Bone marrow (tissue), 2 donors: ENCODE data around the gene IDS.
"Not testable (repeated sequence)": the region's sequence is repeated elsewhere in the genome, so short reads cannot be mapped to it uniquely, and the experiment has no call there.

ENCODE experiments used
- DNase-seq, 2 donors: peaks; one replicate each; lab custom pipeline; 2025; lab: John Stamatoyannopoulos, UW

IDS gene, protein sequence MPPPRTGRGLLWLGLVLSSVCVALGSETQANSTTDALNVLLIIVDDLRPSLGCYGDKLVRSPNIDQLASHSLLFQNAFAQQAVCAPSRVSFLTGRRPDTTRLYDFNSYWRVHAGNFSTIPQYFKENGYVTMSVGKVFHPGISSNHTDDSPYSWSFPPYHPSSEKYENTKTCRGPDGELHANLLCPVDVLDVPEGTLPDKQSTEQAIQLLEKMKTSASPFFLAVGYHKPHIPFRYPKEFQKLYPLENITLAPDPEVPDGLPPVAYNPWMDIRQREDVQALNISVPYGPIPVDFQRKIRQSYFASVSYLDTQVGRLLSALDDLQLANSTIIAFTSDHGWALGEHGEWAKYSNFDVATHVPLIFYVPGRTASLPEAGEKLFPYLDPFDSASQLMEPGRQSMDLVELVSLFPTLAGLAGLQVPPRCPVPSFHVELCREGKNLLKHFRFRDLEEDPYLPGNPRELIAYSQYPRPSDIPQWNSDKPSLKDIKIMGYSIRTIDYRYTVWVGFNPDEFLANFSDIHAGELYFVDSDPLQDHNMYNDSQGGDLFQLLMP

DNA sequence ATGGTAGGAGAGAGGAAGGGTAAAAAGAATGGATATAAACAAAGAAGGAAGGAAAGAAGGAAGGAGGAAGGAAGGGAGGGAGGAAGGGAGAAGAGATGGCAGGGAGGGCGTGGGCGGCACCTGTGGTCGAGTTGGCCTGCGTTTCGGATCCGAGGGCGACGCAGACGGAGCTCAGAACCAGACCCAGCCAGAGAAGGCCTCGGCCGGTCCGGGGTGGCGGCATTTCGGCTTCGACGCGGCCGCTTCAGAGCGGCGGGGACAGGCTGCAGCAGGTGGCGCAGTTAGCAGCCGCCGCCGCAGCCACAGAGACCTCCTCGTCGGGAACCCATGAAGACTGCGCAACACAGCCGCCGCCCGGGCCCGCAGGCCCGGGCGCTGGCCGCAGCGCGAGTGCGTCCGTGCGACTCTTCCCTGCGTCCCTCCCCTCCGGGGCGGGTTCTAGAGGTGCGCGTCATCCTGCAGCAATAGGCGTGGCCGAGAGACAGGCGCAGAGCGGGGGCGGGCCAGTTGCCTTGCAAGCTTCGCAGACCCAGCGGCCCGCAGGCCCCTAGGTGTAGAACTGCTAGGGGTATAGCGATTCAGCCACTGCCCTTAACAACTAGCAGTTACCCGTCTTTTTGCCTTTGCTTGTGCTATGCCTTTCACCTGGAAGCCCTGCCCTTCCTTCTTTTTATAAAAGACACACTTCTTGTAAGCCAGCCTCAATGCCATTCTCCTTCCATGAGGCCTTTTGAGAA is at the start of gene IDS:
Gene IDS (minus strand): TSS at position 392 of the 737 bp plus-strand sequence. CDS start 169 bp downstream, at position 223.
- peak; percentile 36 to 53 for DNase-seq

DNA sequence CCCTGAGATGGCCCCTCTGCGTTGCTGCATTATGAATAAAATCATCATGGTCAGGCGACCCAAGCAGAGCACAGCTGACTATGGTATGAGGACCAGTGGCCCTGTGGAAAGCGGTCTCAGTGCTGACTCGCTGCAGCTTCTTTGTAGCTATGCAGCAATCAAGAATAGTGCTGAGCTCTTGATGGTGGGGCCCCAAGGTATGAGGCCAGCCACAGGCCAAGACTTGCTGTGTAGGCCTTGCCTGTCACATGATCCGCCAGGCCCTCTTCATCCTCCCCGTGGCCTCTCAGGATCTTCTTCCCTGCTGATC is 46.8 kb upstream of the IDS start:
- DNase-seq, result not testable (repeated sequence)

DNA sequence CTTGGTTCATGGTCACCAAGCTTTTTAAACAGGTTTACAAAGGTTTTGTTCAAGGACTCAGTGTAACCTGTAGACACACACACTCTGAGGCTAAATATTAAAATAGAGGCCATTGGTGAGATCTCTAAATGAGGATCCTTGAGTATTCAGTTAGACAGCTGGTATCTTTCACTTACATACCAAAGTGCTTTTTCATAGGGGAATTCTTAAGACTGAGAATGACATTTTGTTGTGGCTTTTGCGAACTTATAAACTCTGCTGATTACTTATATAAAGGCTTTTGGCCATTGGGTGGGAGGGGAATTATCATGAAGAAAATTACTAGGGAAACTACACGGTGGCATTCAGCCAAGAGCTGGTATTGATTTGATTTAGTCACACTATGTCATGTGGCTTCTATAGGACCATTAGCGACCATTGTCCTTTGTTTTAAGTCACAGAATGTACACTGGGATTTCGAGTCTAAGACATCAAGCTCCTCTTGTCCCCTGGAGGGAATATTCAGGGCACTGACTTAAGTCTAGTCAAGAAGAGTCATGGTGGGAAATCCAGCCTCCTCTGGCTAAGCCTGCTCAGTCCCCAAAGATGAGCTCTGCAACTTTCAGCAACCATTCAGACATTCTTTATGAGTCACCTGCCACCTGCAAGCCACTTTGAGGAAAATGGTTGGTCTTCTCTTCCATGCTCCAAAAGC is 46.3 kb upstream of the IDS start:
- not testable (repeated sequence) for DNase-seq

DNA sequence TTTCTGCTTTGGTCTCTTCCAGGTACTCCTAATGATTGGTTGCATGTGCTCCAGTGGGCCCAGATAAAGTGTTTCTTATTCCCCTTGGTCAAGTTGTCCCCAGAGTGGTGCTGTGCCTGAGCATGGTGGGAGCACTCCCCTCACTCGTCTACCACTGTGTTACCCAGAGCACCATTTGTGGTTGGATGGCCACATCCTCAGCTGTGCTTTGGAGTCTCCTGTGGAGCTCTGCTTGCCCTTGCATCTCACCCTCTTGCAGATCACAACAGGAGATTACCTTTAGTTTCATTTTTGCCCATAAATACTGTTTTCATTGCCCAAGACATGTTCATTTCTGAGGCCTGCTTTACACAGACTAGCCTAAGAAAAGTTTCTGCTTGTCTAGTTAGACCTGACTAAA is 45.3 kb upstream of the IDS start:
- DNase-seq, result not testable (repeated sequence)

DNA sequence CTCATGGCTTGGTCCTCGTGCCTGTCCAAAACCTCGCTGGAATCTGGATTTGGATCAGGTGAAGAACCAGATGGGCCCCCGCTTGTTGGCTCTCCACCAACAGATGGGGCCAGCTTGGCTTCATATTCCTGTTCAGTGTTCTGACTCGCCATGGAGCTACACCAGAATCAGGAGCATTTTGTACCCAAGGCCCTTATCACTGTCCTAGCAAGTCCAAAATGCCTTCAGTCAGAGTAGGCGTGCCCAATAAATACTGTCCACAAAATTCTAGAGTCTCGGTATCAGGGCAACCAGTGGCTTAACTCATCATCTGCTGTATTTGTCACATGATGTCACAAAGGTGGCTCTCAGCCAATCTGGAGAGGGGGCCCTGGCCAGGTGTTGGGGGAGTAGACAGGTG is 44.6 kb upstream of the IDS start, which contains the start of gene HSFX3:
Gene HSFX3 (minus strand): TSS at position 224 of the 400 bp plus-strand sequence. CDS start 72 bp downstream, at position 152.
- DNase-seq, result not testable (repeated sequence)

DNA sequence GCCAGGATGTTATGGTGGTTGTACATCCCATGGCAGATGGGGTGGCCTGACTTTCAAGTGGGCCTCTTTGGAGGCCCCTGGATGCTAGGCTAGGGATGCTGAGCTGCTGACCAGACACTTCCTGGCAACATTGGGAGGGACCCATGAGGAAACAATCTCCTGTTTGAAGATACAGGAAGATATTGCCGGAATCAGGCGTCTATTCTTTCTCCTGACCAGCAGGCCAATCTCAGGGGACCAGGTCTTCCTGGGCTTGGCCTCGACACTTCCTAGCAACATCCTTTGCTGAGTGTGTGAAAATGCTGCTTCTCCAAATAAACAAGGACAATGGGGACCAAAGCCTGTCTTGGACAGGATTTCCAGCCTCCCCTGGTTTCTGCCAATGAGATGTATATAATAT is 42.7 kb upstream of the IDS start:
- DNase-seq, result not testable (repeated sequence)

DNA sequence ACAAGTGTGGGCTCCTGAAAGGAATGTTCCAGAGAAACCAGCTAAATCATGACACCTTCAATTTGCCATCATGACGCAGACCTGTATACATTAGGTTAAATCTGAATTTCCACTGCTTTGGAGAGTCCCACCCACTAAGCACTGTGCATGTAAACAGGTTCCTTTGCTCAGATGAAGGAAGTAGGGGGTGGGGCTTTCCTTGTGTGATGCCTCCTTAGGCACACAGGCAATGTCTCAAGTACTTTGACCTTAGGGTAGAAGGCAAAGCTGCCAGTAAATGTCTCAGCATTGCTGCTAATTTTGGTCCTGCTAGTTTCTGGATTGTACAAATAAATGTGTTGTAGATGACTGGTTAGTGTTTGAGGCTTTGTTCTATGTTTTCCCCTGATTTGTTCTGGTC is 41.9 kb upstream of the IDS start:
- not testable (repeated sequence) for DNase-seq

DNA sequence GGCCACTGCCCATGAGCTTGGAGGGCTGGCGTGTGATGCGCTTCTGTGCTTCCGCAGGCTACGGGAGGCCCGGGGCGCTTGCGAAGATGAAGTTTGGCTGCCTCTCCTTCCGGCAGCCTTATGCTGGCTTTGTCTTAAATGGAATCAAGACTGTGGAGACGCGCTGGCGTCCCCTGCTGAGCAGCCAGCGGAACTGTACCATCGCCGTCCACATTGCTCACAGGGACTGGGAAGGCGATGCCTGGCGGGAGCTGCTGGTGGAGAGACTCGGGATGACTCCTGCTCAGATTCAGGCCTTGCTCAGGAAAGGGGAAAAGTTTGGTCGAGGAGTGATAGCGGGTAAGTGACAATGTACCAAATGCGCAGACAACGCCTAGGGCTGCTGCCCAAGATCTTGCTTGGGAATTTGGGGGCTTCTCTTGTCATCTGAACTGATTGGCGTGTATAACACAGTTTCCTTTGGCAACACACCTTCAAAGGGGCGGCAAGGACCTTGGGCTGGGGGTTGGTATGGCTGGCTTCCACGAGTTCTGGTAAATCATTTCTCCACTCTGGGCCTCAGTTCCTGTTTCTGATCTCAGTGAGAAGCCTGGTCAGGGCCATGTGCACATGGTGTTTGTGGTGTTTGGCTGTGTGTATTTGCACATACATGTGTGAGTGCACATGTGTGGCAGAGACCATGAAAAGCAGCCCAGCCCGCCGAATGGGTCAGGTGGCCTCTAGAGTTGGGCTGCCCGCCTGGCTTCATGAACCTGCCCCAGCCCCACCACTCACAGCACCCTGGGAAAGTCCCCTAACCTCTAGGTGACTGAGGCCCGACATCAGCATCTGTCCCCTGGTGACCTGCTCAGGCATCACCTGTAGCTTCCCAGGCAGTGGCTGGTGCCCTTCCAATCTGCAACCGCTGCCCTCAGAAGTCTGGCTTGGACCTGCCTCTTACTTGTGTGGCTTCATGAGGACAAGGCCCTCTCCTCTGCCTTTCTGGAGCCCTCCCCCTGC is 40.7 kb upstream of the IDS start:
- not testable (repeated sequence) for DNase-seq

DNA sequence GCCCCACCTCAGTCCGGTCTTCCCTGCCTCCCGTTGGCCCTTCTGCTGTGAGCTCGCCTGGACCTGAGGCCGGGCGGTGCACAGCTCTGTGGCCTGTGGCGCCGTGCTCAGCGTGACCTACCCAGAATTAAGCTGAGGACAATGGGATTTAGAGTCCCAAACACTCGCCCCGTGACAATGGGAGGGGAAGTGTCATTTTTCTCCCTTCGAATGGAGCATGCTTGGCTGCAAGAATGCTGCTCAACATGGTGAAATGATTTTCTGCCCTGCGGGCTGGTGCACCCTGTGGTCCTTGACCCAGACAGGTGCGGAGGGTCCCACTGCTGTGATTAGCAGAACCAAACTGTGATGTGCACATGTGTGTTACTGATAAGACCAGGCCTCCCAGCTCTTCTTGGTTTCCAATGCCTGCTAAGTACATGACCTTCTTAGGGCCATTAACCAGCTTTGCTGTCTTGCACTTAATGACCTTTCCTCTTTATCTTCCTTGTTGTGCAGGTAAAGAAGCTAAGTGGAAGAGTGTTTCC is 36.5 kb upstream of the IDS start:
- DNase-seq, result no peak

DNA sequence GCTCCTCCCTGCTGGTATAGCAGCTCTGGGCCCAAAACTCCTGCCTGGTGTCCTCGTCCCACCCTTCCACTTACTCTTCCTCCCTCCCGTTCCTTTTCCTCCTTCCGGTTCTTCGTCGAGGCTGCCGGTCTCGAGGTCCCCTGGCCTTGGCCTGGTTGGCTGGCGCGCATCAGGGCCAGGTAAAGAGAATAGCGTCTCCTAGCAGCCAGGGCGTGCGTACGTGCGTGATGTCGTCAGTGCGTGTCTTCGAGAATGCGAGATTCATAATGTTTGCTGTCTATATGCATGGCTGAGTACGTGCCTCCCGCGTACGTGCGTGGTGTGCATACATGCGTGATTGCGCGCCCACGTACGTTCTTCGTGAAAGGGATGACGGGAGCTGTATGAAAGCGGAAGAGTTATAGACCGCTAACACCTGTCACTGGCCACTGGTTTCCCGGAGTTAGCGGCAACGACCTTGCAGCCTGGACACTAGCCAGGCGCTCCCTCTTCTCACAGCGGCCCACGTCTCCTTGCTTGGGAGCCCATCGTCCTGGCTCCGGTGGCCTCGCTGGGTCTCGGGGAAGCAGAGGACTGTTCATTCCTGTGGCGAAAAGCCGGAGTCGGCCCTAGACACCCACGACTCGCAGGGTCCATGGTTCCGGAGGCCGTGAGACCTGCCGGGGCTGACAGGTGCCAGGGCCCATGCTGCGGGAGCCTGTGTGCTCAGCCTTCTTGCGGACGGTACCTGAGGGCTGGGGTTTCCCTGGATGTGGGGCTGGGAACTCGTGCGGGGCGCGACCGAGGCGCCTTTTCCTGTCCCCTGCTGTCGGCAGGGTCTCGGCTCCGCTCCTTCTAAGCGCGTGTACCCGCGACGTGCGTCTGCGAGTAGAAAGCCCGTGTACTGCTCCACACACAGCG is 35.8 kb upstream of the IDS start, which contains the start of gene EOLA1:
Gene EOLA1 (plus strand): TSS at position 392 of the 900 bp plus-strand sequence. CDS start 4,619 bp downstream, outside the sequence.
- peak in 1 of 2 donors; percentile 92 for DNase-seq

DNA sequence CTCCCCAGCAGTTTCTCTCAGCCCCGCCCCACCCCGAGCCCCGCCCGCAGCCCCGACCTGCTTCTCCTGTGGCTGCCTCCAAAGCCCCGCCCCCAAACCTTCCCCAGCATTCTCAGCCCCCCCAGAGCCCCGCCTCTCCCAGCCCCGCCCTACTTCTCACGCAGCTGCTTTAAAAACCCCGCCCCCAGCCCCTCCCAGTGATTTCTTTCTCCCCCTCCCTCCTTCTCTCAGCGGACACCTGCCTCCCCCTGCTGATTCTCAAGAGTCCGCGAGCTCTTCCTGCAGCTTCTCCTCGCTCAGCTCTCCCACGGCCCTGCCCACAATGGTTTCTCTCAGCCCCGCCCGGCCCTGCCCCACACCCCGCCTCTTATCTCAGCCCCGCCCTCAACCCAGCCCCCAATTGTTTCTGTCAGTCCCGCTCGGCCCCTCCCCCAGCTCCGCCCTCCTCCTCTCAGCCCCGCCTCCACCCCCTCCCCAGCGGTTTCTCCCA is 35.1 kb upstream of the IDS start:
- DNase-seq, result peak; percentile 90 to 91

DNA sequence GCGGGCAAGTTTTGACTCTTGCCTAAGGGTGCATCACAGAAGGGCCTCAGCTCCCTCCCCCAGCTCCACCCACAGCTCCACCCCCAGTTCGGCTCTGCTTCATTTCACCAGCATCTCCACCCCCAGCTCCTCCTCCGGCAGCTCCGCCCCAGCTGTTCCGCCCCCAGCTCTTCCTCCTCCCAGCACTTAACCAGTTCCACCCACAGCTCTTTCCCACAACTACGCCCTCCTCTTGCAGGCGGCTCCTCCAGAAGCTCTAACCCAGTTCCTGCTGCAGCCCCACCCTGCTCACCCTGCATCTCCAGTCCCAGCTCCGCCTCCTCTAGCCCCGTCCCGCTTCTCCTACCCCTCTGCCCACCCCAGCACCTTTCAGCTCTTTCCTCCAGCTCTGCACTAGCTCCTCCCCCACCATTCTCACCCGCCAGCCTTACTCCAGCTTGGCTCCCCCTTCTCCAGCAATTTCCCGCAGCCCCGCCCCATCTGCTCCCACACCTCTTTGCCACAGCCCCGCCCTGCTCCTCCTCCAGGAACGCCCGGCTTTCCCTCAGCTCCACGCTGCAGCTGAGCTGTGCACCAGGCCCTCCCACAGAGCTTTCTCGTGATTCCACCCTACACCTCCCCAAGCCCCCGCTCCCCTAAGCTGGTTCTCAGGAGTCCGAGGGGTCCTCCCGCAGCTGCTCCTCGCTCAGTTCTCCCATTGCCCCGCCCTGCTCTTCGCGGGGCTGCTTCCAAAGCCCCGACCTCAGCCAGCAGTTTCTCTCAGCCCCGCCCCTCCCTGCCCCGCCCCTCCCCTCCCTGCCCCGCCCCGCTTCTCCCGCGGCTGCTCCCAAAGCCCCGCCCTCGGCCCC is 34.4 kb upstream of the IDS start:
- DNase-seq, result peak; percentile 84 to 87

DNA sequence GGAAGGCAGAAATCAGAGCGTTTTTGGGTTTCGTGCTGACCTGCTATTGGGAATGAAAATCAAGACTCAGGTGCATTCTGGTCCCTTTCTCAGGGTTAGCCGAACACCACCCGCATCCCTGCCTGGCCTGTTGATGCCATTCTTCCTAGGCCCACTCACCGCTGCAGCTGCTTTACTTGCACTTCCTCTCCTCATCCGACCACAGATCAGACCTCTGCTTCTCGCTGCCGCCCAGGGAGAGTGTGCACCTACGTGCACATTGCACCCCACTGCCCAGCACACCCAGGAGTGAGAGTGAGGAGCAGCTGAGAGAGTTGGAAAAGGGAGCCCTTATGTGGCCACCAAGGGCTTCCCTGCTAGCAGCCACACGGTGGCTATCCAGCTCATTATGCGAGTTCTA is 32.4 kb upstream of the IDS start:
- DNase-seq, result not testable (repeated sequence)

DNA sequence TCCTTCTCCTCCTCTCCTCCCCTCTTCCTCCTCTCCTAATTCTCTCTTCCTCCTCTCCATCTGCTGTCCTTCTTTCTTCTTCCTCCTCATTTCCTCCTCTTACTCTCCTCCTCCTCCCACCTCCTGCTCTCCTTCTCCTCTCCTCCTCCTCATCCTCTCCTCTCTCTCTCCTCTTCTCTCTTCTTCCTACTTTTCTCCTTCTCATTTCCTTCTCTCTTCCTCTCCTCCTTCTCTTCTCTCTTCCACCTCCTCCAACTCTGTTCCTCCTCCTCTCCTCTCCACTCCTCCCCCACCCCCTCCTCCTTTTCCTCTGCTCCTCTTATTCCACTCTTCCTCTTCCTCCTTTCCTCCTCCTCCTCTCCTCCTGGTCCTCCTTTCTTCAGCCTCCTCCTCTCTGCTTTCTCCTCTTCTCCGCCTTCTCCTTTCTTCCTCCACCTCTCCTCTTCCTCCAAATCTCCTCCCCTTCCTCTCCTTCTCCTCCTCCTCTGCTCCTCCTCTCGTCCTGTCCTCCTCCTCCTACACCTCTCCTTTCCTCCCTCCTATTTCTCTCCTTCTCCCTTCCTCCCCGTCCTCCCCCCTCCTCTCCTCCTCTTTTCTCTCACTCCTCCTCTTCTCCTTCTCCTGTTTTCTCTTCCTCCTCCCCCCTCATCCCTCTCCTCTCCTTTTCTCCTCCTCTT is 30.0 kb upstream of the IDS start:
- DNase-seq, result not testable (repeated sequence)

DNA sequence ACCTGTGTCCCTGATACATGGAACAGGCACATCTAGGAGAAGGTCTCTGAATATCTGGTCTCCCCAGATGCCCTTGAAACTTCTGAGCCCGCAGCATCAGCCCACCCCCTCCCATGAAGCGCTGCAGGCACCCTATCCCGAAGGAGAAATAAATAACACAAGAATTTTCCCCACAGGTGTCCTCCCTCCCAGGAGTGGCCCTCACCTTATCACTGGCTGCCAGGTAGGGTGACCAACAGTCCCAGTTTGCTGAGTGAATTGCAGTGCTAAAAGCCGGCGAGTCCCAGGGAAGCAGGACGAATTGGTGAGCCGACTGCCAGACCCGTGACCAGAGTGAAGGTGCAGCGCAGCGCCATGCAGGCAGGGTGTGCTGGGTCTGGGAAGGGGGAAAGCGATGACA is 28.9 kb upstream of the IDS start:
- DNase-seq, result not testable (repeated sequence)

DNA sequence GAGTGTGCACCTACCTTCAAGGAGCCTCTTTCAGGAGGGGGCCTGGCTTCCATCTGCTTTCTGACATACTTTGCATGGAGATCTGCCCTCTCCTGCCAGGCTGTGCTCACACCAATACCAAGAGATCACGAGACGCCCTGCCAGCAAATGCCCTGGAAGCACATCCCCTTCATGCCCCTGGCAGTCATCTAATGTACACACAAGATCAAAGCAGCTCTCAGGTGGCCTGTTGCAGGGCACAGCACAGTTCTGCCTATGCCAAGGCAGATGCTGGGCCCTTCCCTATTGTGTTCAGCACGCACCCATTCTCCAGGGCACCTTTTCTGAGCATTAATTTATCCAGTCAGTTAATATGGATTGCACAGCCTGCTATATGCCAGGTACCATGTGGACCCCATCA is 27.8 kb upstream of the IDS start:
- not testable (repeated sequence) for DNase-seq

DNA sequence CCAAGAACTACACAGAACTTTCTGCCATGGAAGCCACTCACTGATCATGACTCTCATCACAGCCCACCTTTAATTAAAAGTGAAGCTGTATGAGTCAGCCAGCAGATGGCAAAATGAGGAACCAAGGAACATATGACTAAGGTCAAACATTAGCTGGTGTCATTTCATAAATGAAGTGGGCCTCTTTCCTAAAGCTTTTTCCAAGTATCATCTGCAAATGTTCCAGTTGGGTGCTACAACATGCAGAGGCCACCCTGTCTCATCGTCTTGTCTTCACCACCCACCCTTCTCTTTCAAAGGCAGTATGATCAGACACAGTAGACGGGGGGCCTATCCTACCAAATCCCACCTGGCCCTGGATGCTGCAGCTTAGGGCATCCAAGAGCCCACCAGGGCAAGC is 26.5 kb upstream of the IDS start:
- DNase-seq, result peak in 1 of 2 donors; percentile 71

DNA sequence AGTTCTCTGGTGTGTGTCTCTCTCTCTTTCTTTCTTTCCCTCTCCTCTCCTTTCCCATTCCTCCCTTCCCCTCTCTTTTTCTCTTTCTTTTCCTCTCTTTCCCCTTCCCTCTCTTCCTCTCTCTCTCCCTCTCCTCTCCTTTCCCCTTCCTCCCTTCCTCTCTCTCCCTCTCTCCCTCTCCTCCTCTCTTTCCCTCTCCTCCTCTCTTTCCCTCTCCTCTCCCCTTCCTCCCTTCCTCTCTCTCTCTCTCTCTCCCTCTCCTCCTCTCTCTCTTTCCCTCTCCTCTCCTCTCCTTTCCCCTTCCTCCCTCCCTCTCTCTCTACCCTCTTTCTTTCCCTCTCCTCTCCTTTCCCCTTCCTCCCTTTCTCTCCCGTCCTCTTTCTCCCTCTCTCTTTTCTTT is 23.3 kb upstream of the IDS start:
- no peak for DNase-seq
